GM21723 (cell line): ENCODE measurements around the gene C6orf62.
"Not testable (repeated sequence)": the region's sequence is repeated elsewhere in the genome, so short reads cannot be mapped to it uniquely, and the experiment has no call there.

Source experiments
- ATAC-seq: cut with Tn5 transposase; IDR thresholded peaks from one replicate; pipeline ENCODE4 v1.9.1; 2021; ENCODE audit warnings: mild to moderate bottlenecking, moderate library complexity; ENCODE audit not compliant: unreplicated experiment

C6orf62 gene

GRCh38 chr6:24719125-24719971 lies at the start of gene C6orf62:
C6orf62 (minus strand) TSS chr6:24719154; CDS start chr6:24718668, 486 bp downstream.
- peak; percentile 17 for ATAC-seq

- no peak for ATAC-seq
These were observed 49.4 kb upstream of the C6orf62 start for GRCh38 chr6:24768361-24768760.

- peak; percentile 72 for ATAC-seq
These were observed 47.9 kb upstream of the C6orf62 start for GRCh38 chr6:24766680-24767462.

GRCh38 chr6:24765968-24766367 lies 47.0 kb upstream of the C6orf62 start:
- ATAC-seq = not testable (repeated sequence)

- not testable (repeated sequence) for ATAC-seq
These were observed 46.2 kb upstream of the C6orf62 start for GRCh38 chr6:24764833-24765828.

- no peak for ATAC-seq
These were observed 44.6 kb upstream of the C6orf62 start for GRCh38 chr6:24763578-24763977.

- ATAC-seq = no peak
These were observed 42.9 kb upstream of the C6orf62 start for GRCh38 chr6:24761851-24762250.

- ATAC-seq = no peak
These were observed 42.4 kb upstream of the C6orf62 start for GRCh38 chr6:24761193-24761835.

- ATAC-seq = no peak
These were observed 41.3 kb upstream of the C6orf62 start for GRCh38 chr6:24760210-24760609.

GRCh38 chr6:24759718-24760117 lies 40.8 kb upstream of the C6orf62 start:
- no peak for ATAC-seq

GRCh38 chr6:24757611-24758010 lies 38.7 kb upstream of the C6orf62 start:
- ATAC-seq = no peak

GRCh38 chr6:24755279-24755678 lies 36.3 kb upstream of the C6orf62 start:
- ATAC-seq = no peak

- ATAC-seq = not testable (repeated sequence)
These were observed 35.4 kb upstream of the C6orf62 start for GRCh38 chr6:24754378-24754777.

- ATAC-seq = no peak
These were observed 34.6 kb upstream of the C6orf62 start for GRCh38 chr6:24753545-24753944.

- ATAC-seq = no peak
These were observed 34.1 kb upstream of the C6orf62 start for GRCh38 chr6:24752917-24753492.

GRCh38 chr6:24752503-24752902 lies 33.5 kb upstream of the C6orf62 start:
- no peak for ATAC-seq

- ATAC-seq = not testable (repeated sequence)
These were observed 31.9 kb upstream of the C6orf62 start for GRCh38 chr6:24750878-24751277.

- ATAC-seq = no peak
These were observed 30.3 kb upstream of the C6orf62 start for GRCh38 chr6:24749297-24749696.

GRCh38 chr6:24744911-24745310 lies 26.0 kb upstream of the C6orf62 start:
- no peak for ATAC-seq

GRCh38 chr6:24743944-24744335 lies 25.0 kb upstream of the C6orf62 start:
- ATAC-seq = peak; percentile 59
